GM18526 (cell line): ENCODE results near the gene SMC5.

Experiments
- POLR2A ChIP-seq: IDR thresholded peaks from 3 replicates; pipeline ENCODE4 v1.6.1; 2011; ENCODE audit not compliant: insufficient read length; ENCODE audit errors: extremely low read depth

Gene SMC5

GRCh38 chr9:70385426-70385825, 126.6 kb downstream of the SMC5 start:
- no peak for TF ChIP-seq POLR2A

GRCh38 chr9:70387663-70388062, 128.9 kb downstream of the SMC5 start:
- no peak for TF ChIP-seq POLR2A

- TF ChIP-seq POLR2A: no peak
Measured at GRCh38 chr9:70389188-70389587, 130.4 kb downstream of the SMC5 start.

GRCh38 chr9:70389621-70390266, 131.0 kb downstream of the SMC5 start:
- no peak for TF ChIP-seq POLR2A

GRCh38 chr9:70390933-70391341, 132.2 kb downstream of the SMC5 start:
- no peak for TF ChIP-seq POLR2A

- no peak for TF ChIP-seq POLR2A
Measured at GRCh38 chr9:70392189-70392588, 133.4 kb downstream of the SMC5 start.

- no peak for TF ChIP-seq POLR2A
Measured at GRCh38 chr9:70392850-70393249, 134.1 kb downstream of the SMC5 start.

- TF ChIP-seq POLR2A: no peak
Measured at GRCh38 chr9:70395652-70396051, 136.9 kb downstream of the SMC5 start.

- no peak for TF ChIP-seq POLR2A
Measured at GRCh38 chr9:70398145-70398556, 139.4 kb downstream of the SMC5 start.

GRCh38 chr9:70399141-70399540, 140.4 kb downstream of the SMC5 start:
- TF ChIP-seq POLR2A: no peak

- no peak for TF ChIP-seq POLR2A
Measured at GRCh38 chr9:70400107-70400892, 141.5 kb downstream of the SMC5 start.

- no peak for TF ChIP-seq POLR2A
Measured at GRCh38 chr9:70402213-70402612, 143.4 kb downstream of the SMC5 start.

- no peak for TF ChIP-seq POLR2A
Measured at GRCh38 chr9:70403166-70403565, 144.4 kb downstream of the SMC5 start.

GRCh38 chr9:70403618-70404025, 144.8 kb downstream of the SMC5 start:
- TF ChIP-seq POLR2A: no peak

- TF ChIP-seq POLR2A: no peak
Measured at GRCh38 chr9:70404261-70404660, 145.5 kb downstream of the SMC5 start.
